ENCODE results near the gene ZDHHC1. TPM values are rescaled to one million over a fixed set of nuclear protein-coding genes. Genes with fewer than 3 reads are reported as not detected.

ZDHHC1 gene
- polyA plus RNA-seq, 3 donors = 3.3 to 14.2 (median 6.0) TPM

DNA sequence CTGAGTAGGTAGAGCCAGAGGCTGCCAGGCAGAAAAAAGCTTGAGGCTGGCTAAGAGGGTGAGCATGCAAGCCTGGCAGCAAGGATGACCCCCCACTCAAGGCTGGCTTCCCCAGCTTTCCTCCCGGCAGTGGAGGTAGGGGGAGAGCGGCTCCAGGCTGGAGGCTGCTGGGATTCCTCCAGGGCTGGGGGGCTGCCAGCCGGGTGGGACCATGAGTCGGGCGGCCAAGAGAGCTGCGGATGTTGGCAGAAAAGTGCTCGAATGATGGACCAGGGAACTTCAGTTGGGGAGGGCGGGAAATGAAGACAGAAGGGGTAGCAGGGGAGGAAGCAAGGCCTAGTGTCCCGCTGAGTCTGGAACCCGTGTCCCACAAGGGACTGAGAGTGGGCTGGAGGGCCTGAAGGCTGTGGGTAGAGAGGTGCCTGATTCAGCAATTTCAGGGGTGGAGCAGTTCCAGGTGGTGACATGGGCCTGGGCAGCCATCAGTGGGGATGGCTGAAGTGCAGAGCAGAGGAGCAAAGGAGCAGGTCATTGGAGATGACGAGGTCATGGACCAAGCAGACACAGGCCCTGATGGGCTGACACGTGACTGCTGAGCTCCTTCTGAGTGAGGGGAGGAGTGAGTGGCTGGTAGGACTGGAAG, 34.9 kb upstream of the ZDHHC1 start:
- no peak for DNase-seq

DNA sequence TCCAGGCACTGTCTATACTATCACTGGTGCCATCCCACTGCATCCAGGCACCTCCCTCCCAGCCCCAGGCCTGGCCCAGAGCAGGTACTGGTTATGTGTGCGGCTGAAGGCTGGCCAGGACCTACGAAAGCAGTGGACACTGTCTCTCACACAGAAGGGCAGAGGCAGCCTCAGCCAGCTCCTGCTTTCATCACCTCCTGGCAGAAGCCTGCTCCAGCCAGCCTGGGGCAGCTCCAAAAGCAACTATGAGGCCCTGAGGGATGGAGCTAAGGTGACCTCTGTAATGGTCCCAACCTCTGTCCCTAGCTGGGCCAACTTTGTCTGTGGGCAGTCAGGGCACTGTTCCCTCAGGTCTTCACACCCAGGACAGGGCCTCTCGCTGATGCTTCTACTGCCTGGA, 33.5 kb upstream of the ZDHHC1 start:
- no peaks in the 10 kb centered on the region for H3K27me3 ChIP-seq (ENCODE audit: control insufficient read depth in 2 of 2, insufficient read depth in 2 of 2, low read length in 2 of 2)
- H3K4me1 ChIP-seq (ENCODE audit: control insufficient read depth in 1 of 2, insufficient read depth in 2 of 2, low read length in 2 of 2) = no peaks in the 10 kb centered on the region
- Mint-ChIP-seq H3K4me1 (peaks cover 4% of the 10 kb centered on the region), H3K27ac (peak overlapping the region in 2 of 7 donors; percentile 29 to 73), H3K27me3 (ENCODE audit: low read depth in 3 of 3) (no peaks in the 10 kb centered on the region), H3K4me3 (no peak overlapping the region), H3K9me3 (peaks cover 0 to 2% (median 0%) of the 10 kb centered on the region in 7 donors), H3K36me3 (peaks cover 62 to 99% of the 10 kb centered on the region in 2 donors)
- no peak overlapping the region for H3K4me3 ChIP-seq (replicated peaks in 1 of 3; ENCODE audit: low read depth in 2 of 3, low read length in 3 of 3)
- H3K9ac ChIP-seq (ENCODE audit: insufficient read depth, low read length, poor library complexity, severe bottlenecking) = no peak overlapping the region
- H3K9me3 ChIP-seq (replicated peaks in 1 of 2; ENCODE audit: control insufficient read depth in 1 of 2, insufficient read depth in 1 of 2, low read length in 2 of 2) = no peaks in the 10 kb centered on the region
- intact Hi-C loops (cut with micrococcal nuclease) = no loop called here
- no peak overlapping the region for H3K4me2 ChIP-seq (replicated peaks; ENCODE audit: extremely low read depth, low read length, poor library complexity, severe bottlenecking)
- TF ChIP-seq, protein P1, sequence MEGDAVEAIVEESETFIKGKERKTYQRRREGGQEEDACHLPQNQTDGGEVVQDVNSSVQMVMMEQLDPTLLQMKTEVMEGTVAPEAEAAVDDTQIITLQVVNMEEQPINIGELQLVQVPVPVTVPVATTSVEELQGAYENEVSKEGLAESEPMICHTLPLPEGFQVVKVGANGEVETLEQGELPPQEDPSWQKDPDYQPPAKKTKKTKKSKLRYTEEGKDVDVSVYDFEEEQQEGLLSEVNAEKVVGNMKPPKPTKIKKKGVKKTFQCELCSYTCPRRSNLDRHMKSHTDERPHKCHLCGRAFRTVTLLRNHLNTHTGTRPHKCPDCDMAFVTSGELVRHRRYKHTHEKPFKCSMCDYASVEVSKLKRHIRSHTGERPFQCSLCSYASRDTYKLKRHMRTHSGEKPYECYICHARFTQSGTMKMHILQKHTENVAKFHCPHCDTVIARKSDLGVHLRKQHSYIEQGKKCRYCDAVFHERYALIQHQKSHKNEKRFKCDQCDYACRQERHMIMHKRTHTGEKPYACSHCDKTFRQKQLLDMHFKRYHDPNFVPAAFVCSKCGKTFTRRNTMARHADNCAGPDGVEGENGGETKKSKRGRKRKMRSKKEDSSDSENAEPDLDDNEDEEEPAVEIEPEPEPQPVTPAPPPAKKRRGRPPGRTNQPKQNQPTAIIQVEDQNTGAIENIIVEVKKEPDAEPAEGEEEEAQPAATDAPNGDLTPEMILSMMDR (IDR thresholded peaks at IDR 0.05) = no peak
- DNase-seq = no peak
- peaks cover 100% of the 10 kb centered on the region for H4K20me1 ChIP-seq (ENCODE audit: insufficient read depth, low read length)
- H2AFZ ChIP-seq (ENCODE audit: insufficient read depth, low read depth, low read length, poor library complexity, severe bottlenecking) = no peak overlapping the region
- H3K79me2 ChIP-seq (ENCODE audit: insufficient read depth, low read length) = peaks cover 100% of the 10 kb centered on the region
- WGBS (ENCODE audit: insufficient coverage) = 100% methylated on average over 2 of the region's 3 CpGs
- peaks cover 91 to 99% of the 10 kb centered on the region in 2 donors for H3K36me3 ChIP-seq (replicated peaks in 1 of 2; ENCODE audit: control insufficient read depth in 1 of 2, insufficient read depth in 2 of 2, low read length in 2 of 2)
- peak overlapping the region in 1 of 2 donors; percentile 41 for H3K27ac ChIP-seq (ENCODE audit: low read depth in 1 of 2, low read length in 2 of 2)

More for the DNA sequence above, 34.9 kb upstream of the ZDHHC1 start:
- intact Hi-C loops (cut with micrococcal nuclease) = no loop called here
- Mint-ChIP-seq H3K36me3 (peaks cover 60 to 96% of the 10 kb centered on the region in 2 donors), H3K9me3 (peaks cover 0 to 2% (median 0%) of the 10 kb centered on the region in 7 donors), H3K27me3 (ENCODE audit: low read depth in 3 of 3) (no peaks in the 10 kb centered on the region), H3K4me3 (no peak overlapping the region), H3K4me1 (peaks cover 4% of the 10 kb centered on the region), H3K27ac (peak overlapping the region in 3 of 7 donors; percentile 9 to 72 (median 63))
- Histone ChIP-seq H3K9ac (ENCODE audit: insufficient read depth, low read length, poor library complexity, severe bottlenecking) (no peak overlapping the region), H2AFZ (ENCODE audit: insufficient read depth, low read depth, low read length, poor library complexity, severe bottlenecking) (no peak overlapping the region), H3K27me3 (ENCODE audit: control insufficient read depth in 2 of 2, insufficient read depth in 2 of 2, low read length in 2 of 2) (no peaks in the 10 kb centered on the region), H3K27ac (ENCODE audit: low read depth in 1 of 2, low read length in 2 of 2) (peak overlapping the region in 1 of 2 donors; percentile 14), H3K79me2 (ENCODE audit: insufficient read depth, low read length) (peaks cover 100% of the 10 kb centered on the region), H3K4me2 (replicated peaks; ENCODE audit: extremely low read depth, low read length, poor library complexity, severe bottlenecking) (no peak overlapping the region), H3K36me3 (replicated peaks in 1 of 2; ENCODE audit: control insufficient read depth in 1 of 2, insufficient read depth in 2 of 2, low read length in 2 of 2) (peaks cover 88 to 97% of the 10 kb centered on the region in 2 donors), H4K20me1 (ENCODE audit: insufficient read depth, low read length) (peaks cover 100% of the 10 kb centered on the region), H3K4me1 (ENCODE audit: control insufficient read depth in 1 of 2, insufficient read depth in 2 of 2, low read length in 2 of 2) (no peaks in the 10 kb centered on the region), H3K4me3 (replicated peaks in 1 of 3; ENCODE audit: low read depth in 2 of 3, low read length in 3 of 3) (no peak overlapping the region), H3K9me3 (replicated peaks in 1 of 2; ENCODE audit: control insufficient read depth in 1 of 2, insufficient read depth in 1 of 2, low read length in 2 of 2) (no peaks in the 10 kb centered on the region)
- TF ChIP-seq, protein P1 (IDR thresholded peaks at IDR 0.05) = no peak
- WGBS (ENCODE audit: insufficient coverage) = 98% methylated on average over 12 of the region's 12 CpGs
